HG03103 (cell line): ENCODE measurements around the gene IQCE.

Experiments
- ATAC-seq: cut with Tn5 transposase; IDR thresholded peaks from one replicate; pipeline ENCODE4 v1.9.1; 2021; ENCODE audit warnings: low read depth; ENCODE audit not compliant: unreplicated experiment

The IQCE gene

DNA sequence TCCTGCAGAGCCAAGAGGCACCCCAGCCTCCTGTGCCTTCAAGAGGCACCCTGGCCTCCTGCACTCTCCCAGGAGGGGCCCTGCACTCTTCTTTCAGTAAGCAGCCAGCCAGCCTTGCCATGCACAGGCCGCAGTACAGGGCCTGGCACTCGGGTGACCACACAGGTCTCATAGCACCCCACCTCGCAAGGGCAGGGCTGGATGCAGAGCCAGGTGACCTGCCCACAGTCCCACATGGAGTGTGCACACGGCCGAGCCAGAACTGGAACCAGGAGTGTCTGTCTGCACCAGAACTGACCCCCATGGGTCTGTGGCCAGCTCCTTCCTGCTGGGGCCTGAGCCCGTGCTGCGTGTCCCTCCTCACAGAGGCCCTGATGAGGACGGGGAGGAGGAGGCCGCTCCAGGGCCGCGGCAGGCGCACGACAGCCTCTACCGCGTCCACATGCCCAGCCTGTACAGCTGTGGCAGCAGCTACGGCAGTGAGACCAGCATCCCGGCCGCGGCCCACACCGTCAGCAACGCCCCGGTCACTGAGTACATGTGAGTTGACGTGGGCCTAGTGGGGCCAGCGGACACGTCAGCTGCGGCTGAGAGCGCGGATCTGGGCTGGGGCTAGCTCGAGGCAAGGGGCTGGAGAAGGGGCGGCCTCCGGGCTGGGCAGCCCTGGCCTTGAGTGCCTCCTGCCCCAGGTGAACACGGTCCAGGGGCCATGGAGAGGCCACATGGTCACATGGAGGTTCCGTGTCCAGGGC is 99.3 kb downstream of the IQCE start:
- ATAC-seq = no peak

DNA sequence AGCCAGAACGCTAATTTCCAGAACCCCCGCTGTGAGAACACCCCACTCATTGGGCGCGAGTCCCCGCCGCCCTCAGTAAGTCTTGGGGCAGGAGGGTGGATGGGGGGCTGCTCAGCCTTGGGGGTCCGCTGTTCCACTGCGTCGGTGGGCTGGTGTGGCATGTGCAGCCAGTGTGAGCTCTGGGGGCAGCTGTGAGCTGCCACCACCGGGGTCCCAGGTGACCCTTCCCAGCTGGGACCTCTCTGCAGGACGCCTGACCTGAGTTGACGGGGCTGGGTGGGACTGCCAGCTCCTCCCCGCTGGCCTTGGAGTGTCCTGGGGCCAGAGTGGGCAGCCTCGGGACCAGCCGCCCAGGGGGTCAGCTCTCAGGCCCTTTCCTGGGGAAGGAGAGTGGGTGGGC is 100.2 kb downstream of the IQCE start:
- ATAC-seq = no peak

DNA sequence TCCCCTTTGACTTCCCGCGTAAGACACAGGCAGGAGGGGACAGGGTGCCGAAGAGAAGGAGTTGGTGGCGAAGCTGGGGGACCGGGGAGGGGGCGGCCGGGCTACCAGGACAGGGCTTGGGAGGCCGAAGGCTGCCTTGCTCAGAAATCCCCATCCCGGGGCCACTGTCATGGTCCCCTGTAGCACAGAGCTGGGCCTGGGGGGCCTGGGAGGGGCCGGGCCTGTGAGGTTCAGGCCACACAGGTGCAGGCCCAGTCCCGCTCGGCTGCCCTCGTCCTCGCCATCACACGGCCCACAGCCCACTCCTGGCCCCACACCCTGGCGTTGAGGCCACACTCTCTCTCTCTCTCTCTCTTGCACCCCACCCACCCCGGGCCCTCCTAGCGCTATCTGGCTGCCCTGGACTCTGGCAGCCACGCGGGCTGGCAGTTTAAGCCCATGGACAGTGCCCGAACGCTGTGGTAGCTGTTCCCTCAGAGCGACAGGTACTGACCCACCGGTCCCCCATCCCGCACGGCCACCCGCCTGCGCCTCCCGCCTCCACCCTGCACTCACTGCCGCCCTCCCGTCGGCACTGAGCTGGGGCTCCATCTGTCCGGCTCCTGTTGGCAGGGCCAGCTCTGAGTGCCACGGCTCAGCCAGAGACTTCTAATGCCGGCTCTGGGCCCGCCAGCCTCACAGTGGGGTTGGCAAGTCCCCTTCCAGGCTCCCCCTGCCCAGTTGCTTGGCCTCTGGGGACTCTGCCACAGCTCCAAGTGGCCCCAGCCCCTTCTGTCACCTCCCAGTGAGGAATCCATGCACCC is 101.0 kb downstream of the IQCE start:
- no peak for ATAC-seq

DNA sequence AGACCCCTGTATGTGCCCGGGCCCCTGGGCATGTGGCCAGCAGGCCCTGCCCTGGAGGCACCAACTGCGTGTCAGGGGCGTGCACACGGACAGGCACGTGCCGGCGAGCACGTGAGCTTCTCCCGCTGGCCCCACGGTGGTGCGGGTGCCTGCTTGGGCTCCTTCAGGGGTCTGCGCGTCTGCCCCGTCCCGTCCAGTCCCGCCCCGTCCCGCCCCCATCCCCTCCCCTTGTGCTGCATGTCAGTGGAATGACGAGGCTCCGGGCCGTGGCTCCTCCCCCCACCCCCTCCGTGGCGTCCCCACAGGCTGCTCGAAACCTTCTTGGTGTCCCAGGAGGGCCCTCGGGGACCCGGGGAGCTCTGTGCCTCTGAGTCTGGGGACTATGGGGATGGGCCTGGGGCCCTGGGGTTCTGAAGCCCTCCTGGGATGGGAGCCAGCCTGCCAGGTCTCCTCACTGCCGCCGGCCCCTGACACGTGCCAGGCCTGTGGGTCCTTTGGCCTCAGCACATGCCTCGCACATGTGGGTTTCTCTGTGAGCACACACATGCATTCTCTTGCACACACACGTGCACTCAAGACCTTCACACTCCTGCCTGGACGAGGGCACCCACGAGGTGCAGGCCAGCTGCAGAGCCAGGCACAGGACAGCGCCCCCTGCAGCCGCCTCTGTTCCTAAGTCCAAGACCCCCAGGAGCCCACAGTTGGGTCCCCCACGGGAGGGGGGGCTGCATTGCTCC is 101.7 kb downstream of the IQCE start:
- no peak for ATAC-seq

DNA sequence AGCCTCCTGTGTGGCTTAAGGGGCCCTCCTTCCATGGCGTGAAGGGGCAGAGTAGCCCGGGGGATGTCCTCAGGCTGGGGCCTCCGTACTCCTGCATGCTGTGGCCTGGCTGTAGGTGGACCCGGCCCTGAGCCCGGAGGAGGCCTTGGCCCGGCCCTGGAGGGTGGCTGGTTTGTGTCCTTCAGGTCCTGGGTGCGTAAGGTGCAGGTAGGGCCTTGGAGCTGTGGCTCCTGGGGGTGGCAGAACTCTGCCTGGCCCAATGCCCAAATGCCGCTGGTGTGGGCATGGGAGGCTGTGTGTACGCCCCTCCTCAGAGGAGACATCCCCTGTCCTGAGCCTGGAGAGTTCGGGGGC is 102.3 kb downstream of the IQCE start:
- no peak for ATAC-seq

DNA sequence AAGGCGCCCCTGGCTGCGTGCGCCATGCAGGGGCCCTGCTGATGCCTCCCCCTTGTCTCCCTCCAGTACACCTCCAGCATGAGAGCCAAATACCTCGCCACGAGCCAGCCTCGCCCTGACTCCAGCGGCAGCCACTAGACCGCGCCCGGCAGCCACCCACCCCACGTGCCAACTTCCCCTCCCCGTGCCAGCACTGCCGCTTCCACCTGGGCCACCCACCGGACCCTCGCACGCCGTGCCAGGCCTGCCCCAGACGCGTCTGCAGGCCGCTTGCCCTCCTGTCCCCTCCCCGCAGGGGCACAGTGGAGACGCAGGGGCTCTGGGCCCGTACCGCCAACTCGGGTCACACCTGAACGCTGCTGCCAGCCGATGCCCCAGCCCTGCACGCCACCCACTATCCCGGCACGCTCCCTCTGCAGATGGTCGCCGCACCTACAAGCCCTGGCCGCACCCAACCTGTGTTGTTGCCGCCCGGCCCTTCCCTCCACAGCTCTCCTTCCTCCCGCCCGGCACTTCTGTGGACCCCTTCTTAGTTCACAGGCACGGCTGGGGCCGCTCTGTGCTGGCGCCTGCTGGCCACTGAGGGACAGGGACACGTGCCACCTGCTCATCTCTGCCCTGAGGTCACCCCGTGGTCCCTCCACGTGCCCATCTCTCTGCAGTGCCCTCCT is 103.0 kb downstream of the IQCE start:
- no peak for ATAC-seq

DNA sequence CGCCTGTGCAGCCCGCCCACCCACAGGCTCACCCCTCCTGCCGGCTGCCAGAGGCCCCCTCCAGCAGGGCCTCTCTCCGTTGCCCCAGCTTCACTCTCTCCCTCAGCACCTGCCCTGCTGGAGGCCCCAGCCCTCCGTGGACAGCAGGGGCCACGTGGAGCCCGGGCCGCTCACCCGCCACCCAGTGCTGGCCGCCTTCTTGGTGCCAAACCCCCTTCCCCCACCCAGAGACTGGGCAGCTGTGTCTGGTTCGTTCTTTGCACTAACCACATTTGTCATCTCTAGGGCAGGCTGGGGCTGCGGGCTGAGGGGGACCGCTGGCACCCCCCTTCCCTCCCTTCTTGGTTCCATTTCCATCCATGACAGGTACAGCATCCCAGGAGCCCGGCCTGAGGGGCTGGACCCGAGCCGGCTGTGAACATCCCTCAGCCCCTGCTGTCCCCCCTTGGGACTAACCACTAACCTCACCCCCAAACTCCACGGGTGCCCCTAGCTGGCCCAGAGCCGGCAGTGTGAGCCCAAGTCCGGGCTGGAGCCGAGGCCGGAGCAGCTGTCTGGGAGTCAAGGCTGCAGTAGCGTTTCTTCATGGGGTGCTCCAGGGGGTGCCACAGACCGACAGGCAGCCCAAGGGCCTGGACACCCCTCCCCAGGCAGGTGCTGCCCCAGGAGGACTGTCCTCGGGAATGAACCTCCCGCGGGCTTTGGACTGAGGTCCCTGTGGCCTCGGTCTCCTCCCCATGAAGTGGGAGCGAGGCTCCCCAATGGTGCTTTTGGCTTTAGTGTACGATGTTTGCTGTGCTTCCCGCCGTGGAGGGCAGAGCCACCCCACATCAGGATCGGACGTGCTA is 103.7 kb downstream of the IQCE start:
- ATAC-seq = no peak

DNA sequence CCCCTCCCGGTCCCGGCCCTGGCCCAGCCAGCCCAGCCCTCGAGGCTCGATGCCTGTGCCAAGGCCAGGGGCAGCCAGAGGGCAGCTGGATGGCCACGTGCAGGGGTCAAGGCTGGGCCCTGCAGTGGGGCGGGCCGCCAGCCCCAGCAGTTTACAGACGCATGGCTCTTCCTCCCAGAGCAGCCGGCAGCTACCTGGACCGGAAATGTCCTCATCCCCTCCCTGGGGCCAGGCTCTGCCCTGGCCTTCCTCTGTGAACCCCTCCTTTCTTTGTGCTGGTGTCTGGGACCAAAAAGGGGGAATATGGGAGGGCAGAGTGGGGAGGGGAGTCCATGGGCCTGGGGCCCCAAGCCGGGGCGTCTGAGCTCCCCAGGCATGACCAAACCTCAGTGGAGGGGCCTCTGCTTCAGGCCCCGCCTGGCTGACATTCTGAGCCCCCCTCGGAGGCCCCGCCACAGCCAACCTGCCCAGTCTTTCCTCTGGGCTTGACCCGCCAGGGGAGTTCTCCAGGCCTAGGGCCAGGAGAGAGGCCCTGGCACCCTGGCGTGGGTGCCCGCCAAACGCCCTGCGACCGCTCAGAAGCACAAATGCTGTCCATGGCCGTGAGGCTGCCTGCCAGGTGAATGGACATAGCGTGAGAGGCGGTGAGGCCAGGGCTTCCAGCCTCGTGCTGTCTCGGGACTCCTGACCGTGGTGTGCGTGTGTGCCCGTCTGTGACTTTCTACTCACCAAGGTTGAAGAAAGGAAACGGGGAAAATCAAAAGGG is 104.5 kb downstream of the IQCE start:
- ATAC-seq = no peak

DNA sequence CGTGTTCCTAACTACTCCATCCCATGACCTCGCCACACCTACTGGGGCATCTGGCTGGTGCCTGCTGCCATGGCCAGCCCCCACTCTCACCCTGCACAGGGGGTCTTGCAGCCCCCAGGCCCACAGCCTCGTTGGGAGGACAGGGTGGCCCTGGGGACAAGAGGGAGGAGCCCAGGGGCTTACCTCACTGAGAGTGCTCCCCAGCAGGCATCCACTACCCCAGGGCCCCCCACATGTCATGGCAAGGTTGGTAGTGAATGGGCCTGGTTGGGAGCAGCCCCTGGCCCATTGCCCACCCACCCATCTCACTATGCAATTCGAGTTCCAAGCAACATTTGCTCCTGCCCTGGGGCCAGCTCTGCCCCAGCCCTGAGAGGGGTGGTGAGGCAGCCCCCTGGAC is 105.2 kb downstream of the IQCE start:
- ATAC-seq = no peak
